ENCODE data around the gene SCLT1.

The SCLT1 gene

GRCh38 chr4:128906581-128906980 lies 186.8 kb downstream of the SCLT1 start:
- Histone ChIP-seq H3F3A (ENCODE audit: insufficient read depth, low read length) (no peaks in the 10 kb centered on the region), H3K4me3 (ENCODE audit: low read length) (no peak overlapping the region), H4K20me1 (ENCODE audit: insufficient read depth, low read length) (no peaks in the 10 kb centered on the region), H3K27ac (ENCODE audit: low read length) (no peak overlapping the region), H3K27me3 (replicated peaks; ENCODE audit: insufficient read depth, low read length) (no peaks in the 10 kb centered on the region), H3K9me3 (replicated peaks; ENCODE audit: insufficient read depth, low read length) (no peaks in the 10 kb centered on the region), H3K36me3 (replicated peaks; ENCODE audit: insufficient read depth, low read length) (no peaks in the 10 kb centered on the region), H3K9me2 (replicated peaks; ENCODE audit: insufficient read depth, low read length) (no peaks in the 10 kb centered on the region), H3K9ac (ENCODE audit: low read length) (no peak overlapping the region), H3K4me1 (ENCODE audit: low read length) (no peaks in the 10 kb centered on the region), H3K4me2 (ENCODE audit: low read depth, low read length) (no peak overlapping the region), H2AFZ (ENCODE audit: low read length) (no peak overlapping the region), H3K79me2 (ENCODE audit: low read length) (no peaks in the 10 kb centered on the region)
- no peak for DNase-seq
- TF ChIP-seq, protein P1, sequence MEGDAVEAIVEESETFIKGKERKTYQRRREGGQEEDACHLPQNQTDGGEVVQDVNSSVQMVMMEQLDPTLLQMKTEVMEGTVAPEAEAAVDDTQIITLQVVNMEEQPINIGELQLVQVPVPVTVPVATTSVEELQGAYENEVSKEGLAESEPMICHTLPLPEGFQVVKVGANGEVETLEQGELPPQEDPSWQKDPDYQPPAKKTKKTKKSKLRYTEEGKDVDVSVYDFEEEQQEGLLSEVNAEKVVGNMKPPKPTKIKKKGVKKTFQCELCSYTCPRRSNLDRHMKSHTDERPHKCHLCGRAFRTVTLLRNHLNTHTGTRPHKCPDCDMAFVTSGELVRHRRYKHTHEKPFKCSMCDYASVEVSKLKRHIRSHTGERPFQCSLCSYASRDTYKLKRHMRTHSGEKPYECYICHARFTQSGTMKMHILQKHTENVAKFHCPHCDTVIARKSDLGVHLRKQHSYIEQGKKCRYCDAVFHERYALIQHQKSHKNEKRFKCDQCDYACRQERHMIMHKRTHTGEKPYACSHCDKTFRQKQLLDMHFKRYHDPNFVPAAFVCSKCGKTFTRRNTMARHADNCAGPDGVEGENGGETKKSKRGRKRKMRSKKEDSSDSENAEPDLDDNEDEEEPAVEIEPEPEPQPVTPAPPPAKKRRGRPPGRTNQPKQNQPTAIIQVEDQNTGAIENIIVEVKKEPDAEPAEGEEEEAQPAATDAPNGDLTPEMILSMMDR (IDR thresholded peaks at IDR 0.05; ENCODE audit: low read length) = no peak

GRCh38 chr4:128904821-128905220 lies 188.5 kb downstream of the SCLT1 start:
- Histone ChIP-seq H4K20me1 (ENCODE audit: insufficient read depth, low read length) (no peaks in the 10 kb centered on the region), H3K4me1 (ENCODE audit: low read length) (no peaks in the 10 kb centered on the region), H3K79me2 (ENCODE audit: low read length) (no peaks in the 10 kb centered on the region), H3K36me3 (replicated peaks; ENCODE audit: insufficient read depth, low read length) (no peaks in the 10 kb centered on the region), H3K27me3 (replicated peaks; ENCODE audit: insufficient read depth, low read length) (no peaks in the 10 kb centered on the region), H2AFZ (ENCODE audit: low read length) (no peak overlapping the region), H3K9me3 (replicated peaks; ENCODE audit: insufficient read depth, low read length) (no peaks in the 10 kb centered on the region), H3K27ac (ENCODE audit: low read length) (no peak overlapping the region), H3K4me2 (ENCODE audit: low read depth, low read length) (no peak overlapping the region), H3K9ac (ENCODE audit: low read length) (no peak overlapping the region), H3F3A (ENCODE audit: insufficient read depth, low read length) (no peaks in the 10 kb centered on the region), H3K9me2 (replicated peaks; ENCODE audit: insufficient read depth, low read length) (no peaks in the 10 kb centered on the region), H3K4me3 (ENCODE audit: low read length) (no peak overlapping the region)
- no peak for DNase-seq
- no peak for TF ChIP-seq EZH2 (optimal IDR thresholded peaks at IDR 0.05; ENCODE audit: low read depth, low read length)

DNA sequence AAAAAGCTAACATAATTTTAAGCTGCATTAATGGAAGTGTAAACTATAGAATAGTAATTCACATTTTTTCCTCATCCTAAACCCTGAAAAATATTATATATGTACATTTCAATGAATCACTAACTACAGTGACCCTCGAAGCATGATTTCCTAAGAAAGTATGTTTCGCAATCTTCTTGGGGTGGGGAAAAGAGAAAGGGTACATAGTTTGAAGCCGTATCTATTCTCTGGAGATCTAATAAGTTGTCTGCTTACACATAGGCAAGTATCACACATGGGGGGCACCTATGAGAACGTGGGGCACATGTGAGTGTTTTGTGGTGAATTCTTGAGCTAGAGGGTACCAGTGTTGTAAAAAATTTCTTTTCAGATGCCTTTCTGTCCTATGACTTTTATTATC lies 212.7 kb downstream of the SCLT1 start:
- no peak overlapping the region for H3K4me3 ChIP-seq (ENCODE audit: low read length)
- DNase-seq = no peak
- no peak overlapping the region for H3K9ac ChIP-seq (ENCODE audit: low read length)
- H3K27ac ChIP-seq (ENCODE audit: low read length) = no peak overlapping the region
- no peaks in the 10 kb centered on the region for H3K9me3 ChIP-seq (replicated peaks; ENCODE audit: insufficient read depth, low read length)
- H3K4me2 ChIP-seq (ENCODE audit: low read depth, low read length) = no peak overlapping the region
- no peaks in the 10 kb centered on the region for H3K4me1 ChIP-seq (ENCODE audit: low read length)
- H3K36me3 ChIP-seq (replicated peaks; ENCODE audit: insufficient read depth, low read length) = no peaks in the 10 kb centered on the region
- TF ChIP-seq EZH2phosphoT487 (IDR thresholded peaks at IDR 0.05; ENCODE audit: low read length) (no peak), EZH2 (optimal IDR thresholded peaks at IDR 0.05; ENCODE audit: low read depth, low read length) (no peak)
- TF ChIP-seq, protein P1 (IDR thresholded peaks at IDR 0.05; ENCODE audit: low read length) = no peak
- H3K27me3 ChIP-seq (replicated peaks; ENCODE audit: insufficient read depth, low read length) = no peaks in the 10 kb centered on the region
- H2AFZ ChIP-seq (ENCODE audit: low read length) = no peak overlapping the region
- H3F3A ChIP-seq (ENCODE audit: insufficient read depth, low read length) = no peaks in the 10 kb centered on the region
- no peaks in the 10 kb centered on the region for H3K79me2 ChIP-seq (ENCODE audit: low read length)
- no peaks in the 10 kb centered on the region for H4K20me1 ChIP-seq (ENCODE audit: insufficient read depth, low read length)
- no peaks in the 10 kb centered on the region for H3K9me2 ChIP-seq (replicated peaks; ENCODE audit: insufficient read depth, low read length)

DNA sequence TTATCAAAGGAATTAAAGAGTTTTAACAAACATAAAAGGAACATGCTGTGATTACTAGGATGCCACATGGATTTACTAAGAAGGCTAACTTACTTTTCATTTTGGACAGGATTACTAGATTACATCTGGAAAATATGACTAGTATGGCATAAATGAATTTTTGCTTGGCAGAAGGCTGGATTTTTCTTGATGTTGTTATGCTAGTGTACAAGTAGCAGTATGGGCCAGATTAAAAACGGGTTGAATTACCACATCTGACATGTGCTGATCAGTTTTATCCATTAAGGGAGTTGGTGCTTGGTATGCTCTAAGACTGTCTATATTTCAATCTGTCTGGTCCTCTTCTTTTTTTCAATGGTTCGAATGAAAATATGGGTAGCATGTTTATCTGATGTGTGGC lies 213.4 kb downstream of the SCLT1 start:
- Histone ChIP-seq H3K79me2 (ENCODE audit: low read length) (no peaks in the 10 kb centered on the region), H3F3A (ENCODE audit: insufficient read depth, low read length) (no peaks in the 10 kb centered on the region), H3K9ac (ENCODE audit: low read length) (no peak overlapping the region), H3K36me3 (replicated peaks; ENCODE audit: insufficient read depth, low read length) (no peaks in the 10 kb centered on the region), H3K4me1 (ENCODE audit: low read length) (no peaks in the 10 kb centered on the region), H4K20me1 (ENCODE audit: insufficient read depth, low read length) (no peaks in the 10 kb centered on the region), H3K27ac (ENCODE audit: low read length) (no peak overlapping the region), H3K4me3 (ENCODE audit: low read length) (no peak overlapping the region), H3K27me3 (replicated peaks; ENCODE audit: insufficient read depth, low read length) (no peaks in the 10 kb centered on the region), H3K9me2 (replicated peaks; ENCODE audit: insufficient read depth, low read length) (no peaks in the 10 kb centered on the region), H2AFZ (ENCODE audit: low read length) (no peak overlapping the region), H3K9me3 (replicated peaks; ENCODE audit: insufficient read depth, low read length) (no peaks in the 10 kb centered on the region), H3K4me2 (ENCODE audit: low read depth, low read length) (no peak overlapping the region)
- TF ChIP-seq EZH2phosphoT487 (IDR thresholded peaks at IDR 0.05; ENCODE audit: low read length) (no peak), EZH2 (optimal IDR thresholded peaks at IDR 0.05; ENCODE audit: low read depth, low read length) (no peak)
- TF ChIP-seq, protein P1 (IDR thresholded peaks at IDR 0.05; ENCODE audit: low read length) = no peak
- DNase-seq = no peak
